Activated B cell treated with CpG ODN at 0.5 μM for 24 hours (primary cell): Measurements from ENCODE around the gene C1orf35. TPM values are rescaled to one million over a fixed set of nuclear protein-coding genes. Genes with fewer than 3 reads are reported as not detected.

Source experiments
- ATAC-seq: fragments of 200-7000 bp; cut with Tn5 transposase; one replicate; pipeline ENCODE4 v1.10.0; 2021; ENCODE audit warnings: low read depth, mild to moderate bottlenecking, moderate library complexity
- CTCF ChIA-PET: fragments of 350-600 bp; sonication (Branson Sonifier 250); formaldehyde crosslinking; loops from one replicate; lab custom pipeline; 2021; ENCODE audit warnings: antibody characterized with exemption; lab: Charles Lee
- POLR2A ChIA-PET: fragments of 350-600 bp; sonication (Branson Sonifier 250); formaldehyde crosslinking; loops from one replicate; lab custom pipeline; 2021; ENCODE audit warnings: antibody characterized with exemption; lab: Charles Lee
- DNase-seq: peaks from one replicate; pipeline ENCODE4 v3.0.0; 2022
- H3K27ac Mint-ChIP-seq: one replicate; pipeline ENCODE4 v1.8.0; 2020; ENCODE audit warnings: mixed read lengths
- H3K27me3 Mint-ChIP-seq: one replicate; pipeline ENCODE4 v1.8.0; 2021; ENCODE audit warnings: mixed read lengths
- H3K36me3 Mint-ChIP-seq: one replicate; pipeline ENCODE4 v1.8.0; 2021; ENCODE audit warnings: low read depth, mixed read lengths
- H3K4me1 Mint-ChIP-seq: one replicate; pipeline ENCODE4 v1.8.0; 2021; ENCODE audit warnings: mixed read lengths
- H3K4me3 Mint-ChIP-seq: one replicate; pipeline ENCODE4 v1.8.0; 2020; ENCODE audit warnings: mild to moderate bottlenecking, mixed read lengths
- H3K9me3 Mint-ChIP-seq: one replicate; pipeline ENCODE4 v1.8.0; 2020; ENCODE audit warnings: mixed read lengths
- intact Hi-C: fragments of 100-400 bp; cut with micrococcal nuclease; formaldehyde crosslinking; loops from one replicate; pipeline ENCODE4 v1.15.1; 2024
- total RNA-seq: library from RNA; stranded (reverse); gene quantifications from 2 replicates; pipeline ENCODE4 v1.2.3, GENCODE V29; 2022
- TF ChIP-seq, protein P1 (sequence below): fragments of 200-600 bp; IDR thresholded peaks from one replicate; pipeline ENCODE4 v1.8.0; 2022; ENCODE audit warnings: antibody characterized with exemption, mild to moderate bottlenecking

Gene C1orf35
- total RNA-seq, 1 donor from 2014 or later: 11.9 TPM

DNA sequence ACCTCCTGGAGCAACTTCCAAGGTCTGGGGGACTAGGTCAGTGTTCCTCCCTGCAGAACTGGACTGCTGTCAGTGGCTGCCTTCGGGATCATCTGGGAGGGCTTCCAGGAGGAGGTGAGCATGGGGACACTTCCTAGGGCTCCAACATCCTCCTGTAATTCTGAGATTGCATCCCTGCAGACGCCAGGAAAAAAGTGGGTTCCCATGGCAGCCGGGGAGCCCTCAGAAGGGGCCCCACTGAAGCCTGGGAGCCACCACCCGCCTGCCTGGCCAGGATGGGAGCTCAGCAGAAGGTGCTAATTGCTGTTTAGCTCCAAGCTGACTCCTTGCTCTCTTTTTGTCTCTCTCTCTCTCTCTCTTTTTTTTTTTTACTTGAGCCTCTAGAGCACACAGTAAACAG lies 36.7 kb downstream of the C1orf35 start:
- DNase-seq (no peak), ATAC-seq (no peak)
- intact Hi-C loops: no loop called here
- Mint-ChIP-seq H3K36me3 (no peaks in the 10 kb centered on the region), H3K27ac (no peak overlapping the region), H3K9me3 (no peaks in the 10 kb centered on the region), H3K4me3 (no peak overlapping the region), H3K4me1 (no peaks in the 10 kb centered on the region), H3K27me3 (peaks cover 19% of the 10 kb centered on the region)
- POLR2A ChIA-PET: no interaction called here
- CTCF ChIA-PET: no interaction called here
- TF ChIP-seq, protein P1, sequence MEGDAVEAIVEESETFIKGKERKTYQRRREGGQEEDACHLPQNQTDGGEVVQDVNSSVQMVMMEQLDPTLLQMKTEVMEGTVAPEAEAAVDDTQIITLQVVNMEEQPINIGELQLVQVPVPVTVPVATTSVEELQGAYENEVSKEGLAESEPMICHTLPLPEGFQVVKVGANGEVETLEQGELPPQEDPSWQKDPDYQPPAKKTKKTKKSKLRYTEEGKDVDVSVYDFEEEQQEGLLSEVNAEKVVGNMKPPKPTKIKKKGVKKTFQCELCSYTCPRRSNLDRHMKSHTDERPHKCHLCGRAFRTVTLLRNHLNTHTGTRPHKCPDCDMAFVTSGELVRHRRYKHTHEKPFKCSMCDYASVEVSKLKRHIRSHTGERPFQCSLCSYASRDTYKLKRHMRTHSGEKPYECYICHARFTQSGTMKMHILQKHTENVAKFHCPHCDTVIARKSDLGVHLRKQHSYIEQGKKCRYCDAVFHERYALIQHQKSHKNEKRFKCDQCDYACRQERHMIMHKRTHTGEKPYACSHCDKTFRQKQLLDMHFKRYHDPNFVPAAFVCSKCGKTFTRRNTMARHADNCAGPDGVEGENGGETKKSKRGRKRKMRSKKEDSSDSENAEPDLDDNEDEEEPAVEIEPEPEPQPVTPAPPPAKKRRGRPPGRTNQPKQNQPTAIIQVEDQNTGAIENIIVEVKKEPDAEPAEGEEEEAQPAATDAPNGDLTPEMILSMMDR: no peak

DNA sequence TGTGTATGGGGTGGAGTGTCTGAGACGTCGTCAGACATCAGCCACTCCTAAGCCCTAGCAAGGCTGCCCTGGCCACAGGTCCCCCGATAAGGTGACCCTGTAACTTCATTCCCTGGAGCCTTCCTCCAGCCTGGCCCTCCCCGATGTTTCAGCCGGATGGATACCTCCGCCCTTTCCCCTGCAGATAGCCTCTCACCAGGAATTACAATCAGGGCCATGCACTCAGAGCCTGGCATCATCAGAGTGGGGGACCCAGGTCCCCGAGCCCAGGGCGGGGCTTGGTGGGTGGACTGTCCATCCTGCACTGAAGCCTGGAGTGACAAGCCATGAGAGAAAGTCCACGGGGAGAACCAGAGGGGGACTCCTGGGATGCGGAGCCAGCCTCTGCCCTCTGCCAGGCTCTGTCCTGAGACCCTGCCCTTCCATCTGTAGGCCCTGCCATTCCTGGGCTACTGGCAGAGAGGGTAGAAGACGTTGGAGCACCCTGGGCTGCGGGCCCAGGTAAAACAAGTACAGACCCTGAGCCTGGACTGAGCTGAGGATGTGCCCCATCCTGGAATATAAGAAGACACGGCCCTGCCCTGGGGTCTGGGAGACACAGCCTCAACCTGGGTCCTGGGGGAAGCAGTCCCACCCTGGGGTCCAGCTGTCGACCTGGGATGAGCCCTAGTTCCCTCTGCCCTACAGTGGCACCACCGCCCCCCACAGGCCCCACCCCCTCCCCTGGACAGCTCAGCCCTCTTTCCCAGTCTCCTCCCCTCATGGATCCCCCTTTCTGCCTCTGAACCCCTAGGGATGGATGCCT lies 37.4 kb downstream of the C1orf35 start:
- ChIA-PET POLR2A (no interaction called here), CTCF (no interaction called here)
- no peak for DNase-seq
- no peak for ATAC-seq
- TF ChIP-seq, protein P1: no peak
- Mint-ChIP-seq H3K4me1 (peaks cover 4% of the 10 kb centered on the region), H3K4me3 (no peak overlapping the region), H3K27me3 (peaks cover 24% of the 10 kb centered on the region), H3K36me3 (no peaks in the 10 kb centered on the region), H3K27ac (no peak overlapping the region), H3K9me3 (no peaks in the 10 kb centered on the region)
- intact Hi-C loops: no loop called here

DNA sequence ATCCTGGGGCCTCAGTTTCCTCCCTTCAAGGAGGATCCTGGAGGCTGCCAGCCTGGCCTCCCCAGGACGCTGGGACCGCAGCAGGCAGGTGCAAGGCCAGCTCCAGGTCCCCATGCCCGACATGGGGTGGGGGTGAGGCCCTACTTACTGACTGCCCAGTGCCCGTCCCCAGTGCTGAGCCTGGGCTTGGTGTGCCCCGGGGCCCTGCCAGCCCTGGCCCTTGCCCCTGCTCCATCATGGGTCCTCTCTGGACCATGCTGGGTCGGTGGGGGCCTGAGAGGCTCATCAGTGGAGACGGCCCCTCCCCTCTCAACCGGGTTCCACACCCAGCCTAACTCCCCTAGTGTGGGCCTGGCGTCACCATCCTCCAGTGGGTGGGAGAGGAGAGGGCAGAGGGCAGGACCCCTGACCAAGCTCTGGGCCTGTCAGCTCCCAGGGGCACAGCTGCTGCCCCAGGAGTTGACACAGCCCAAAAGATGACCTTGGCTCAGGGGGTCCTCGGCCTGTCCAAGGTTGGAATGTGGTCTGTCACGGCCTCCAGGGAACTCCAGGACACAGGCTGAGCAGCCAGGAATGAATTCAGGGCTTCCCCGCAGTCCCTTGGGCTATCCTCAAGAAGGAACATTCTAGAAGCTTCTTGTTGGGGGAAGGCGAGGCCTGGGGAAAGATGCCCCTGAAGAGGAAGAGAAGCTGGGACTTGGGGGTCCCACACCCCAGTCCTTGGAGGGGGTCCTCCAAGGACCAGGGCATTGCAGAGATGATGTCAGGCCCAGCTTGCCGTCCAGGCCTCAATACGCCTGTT lies 38.2 kb downstream of the C1orf35 start:
- TF ChIP-seq, protein P1: no peak

DNA sequence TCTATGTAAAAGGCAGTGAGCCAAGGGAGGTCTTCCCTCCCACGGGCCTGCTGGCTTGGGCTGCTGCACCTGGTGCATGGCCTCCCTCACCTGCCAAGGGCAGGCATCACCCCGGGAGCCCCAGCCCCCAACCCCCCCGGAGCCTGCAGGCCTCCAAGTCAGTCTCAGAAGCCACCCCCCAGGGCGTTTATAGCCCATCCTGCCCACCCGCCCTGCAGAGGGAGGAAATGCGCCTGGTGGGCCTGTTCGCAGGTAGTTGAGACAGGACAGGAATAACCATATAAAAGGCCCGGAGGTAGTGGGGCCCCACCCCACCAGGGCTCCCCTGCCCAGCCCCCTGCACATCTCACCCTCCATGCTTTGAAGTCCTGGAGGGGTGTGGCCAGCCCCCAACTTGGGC lies 38.8 kb downstream of the C1orf35 start:
- ChIA-PET CTCF (no interaction called here), POLR2A (no interaction called here)
- Mint-ChIP-seq H3K9me3 (no peaks in the 10 kb centered on the region), H3K4me3 (no peak overlapping the region), H3K27ac (no peak overlapping the region), H3K4me1 (peaks cover 11% of the 10 kb centered on the region), H3K36me3 (no peaks in the 10 kb centered on the region), H3K27me3 (peaks cover 28% of the 10 kb centered on the region)
- ATAC-seq (no peak), DNase-seq (no peak)
- intact Hi-C loops: no loop called here
- TF ChIP-seq, protein P1: no peak

More for the DNA sequence above, 38.2 kb downstream of the C1orf35 start:
- H3K4me1 Mint-ChIP-seq: peaks cover 8% of the 10 kb centered on the region
- H3K4me3 Mint-ChIP-seq: no peak overlapping the region
- CTCF ChIA-PET: no interaction called here
- peaks cover 27% of the 10 kb centered on the region for H3K27me3 Mint-ChIP-seq
- POLR2A ChIA-PET: no interaction called here
- intact Hi-C loops: no loop called here
- no peak overlapping the region for H3K27ac Mint-ChIP-seq
- no peaks in the 10 kb centered on the region for H3K9me3 Mint-ChIP-seq
- ATAC-seq (no peak), DNase-seq (no peak)
- H3K36me3 Mint-ChIP-seq: no peaks in the 10 kb centered on the region
